Measurements from ENCODE around the gene GNAI3.

The GNAI3 gene

GRCh38 chr1:109546311-109547109 lies 1.9 kb upstream of the GNAI3 start:
- DNase-seq (peak; percentile 77), ATAC-seq (replicated peaks) (peak; percentile 48 to 57)
- Mint-ChIP-seq H3K9me3 (no peaks in the 10 kb centered on the region), H3K4me1 (peaks cover 15 to 39% of the 10 kb centered on the region in 2 donors), H3K27me3 (no peaks in the 10 kb centered on the region), H3K27ac (peak overlapping the region; percentile 85), H3K36me3 (peaks cover 3 to 4% of the 10 kb centered on the region in 2 donors), H3K4me3 (peak overlapping the region; percentile 65 to 97)

GRCh38 chr1:109547463-109548320 lies 723 bp upstream of the GNAI3 start:
- DNase-seq (no peak), ATAC-seq (replicated peaks) (peak; percentile 23 to 31)
- Mint-ChIP-seq H3K36me3 (peaks cover 3 to 4% of the 10 kb centered on the region in 2 donors), H3K27me3 (no peaks in the 10 kb centered on the region), H3K4me3 (peak overlapping the region; percentile 97 to 98), H3K9me3 (no peaks in the 10 kb centered on the region), H3K4me1 (peaks cover 18 to 39% of the 10 kb centered on the region in 2 donors), H3K27ac (peak overlapping the region; percentile 99)

- no peaks in the 10 kb centered on the region for H3K9me3 Mint-ChIP-seq
- no peak overlapping the region for H3K27ac Mint-ChIP-seq
- peaks cover 36 to 73% of the 10 kb centered on the region in 2 donors for H3K4me1 Mint-ChIP-seq
- H3K27me3 Mint-ChIP-seq: no peaks in the 10 kb centered on the region
- no peak overlapping the region for H3K4me3 Mint-ChIP-seq
- DNase-seq (no peak), ATAC-seq (replicated peaks) (no peak)
- peaks cover 15 to 16% of the 10 kb centered on the region in 2 donors for H3K36me3 Mint-ChIP-seq
Measured at GRCh38 chr1:109556563-109556962, 8.1 kb downstream of the GNAI3 start.

GRCh38 chr1:109557520-109557919 lies 9.1 kb downstream of the GNAI3 start:
- H3K4me3 Mint-ChIP-seq: no peak overlapping the region
- H3K27ac Mint-ChIP-seq: no peak overlapping the region
- no peaks in the 10 kb centered on the region for H3K9me3 Mint-ChIP-seq
- H3K36me3 Mint-ChIP-seq: peaks cover 15 to 16% of the 10 kb centered on the region in 2 donors
- no peak for ATAC-seq (replicated peaks)
- no peak for DNase-seq
- no peaks in the 10 kb centered on the region for H3K27me3 Mint-ChIP-seq
- peaks cover 36 to 83% of the 10 kb centered on the region in 2 donors for H3K4me1 Mint-ChIP-seq

- Mint-ChIP-seq H3K4me3 (no peak overlapping the region), H3K9me3 (no peaks in the 10 kb centered on the region), H3K4me1 (peaks cover 38 to 84% of the 10 kb centered on the region in 2 donors), H3K36me3 (peaks cover 6 to 15% of the 10 kb centered on the region in 2 donors), H3K27ac (no peak overlapping the region), H3K27me3 (no peaks in the 10 kb centered on the region)
- DNase-seq (no peak), ATAC-seq (replicated peaks) (no peak)
Measured at GRCh38 chr1:109559995-109560394, 11.6 kb downstream of the GNAI3 start.

- Mint-ChIP-seq H3K27ac (no peak overlapping the region), H3K4me1 (peaks cover 28 to 61% of the 10 kb centered on the region in 2 donors)
Measured at GRCh38 chr1:109564194-109564878, 15.9 kb downstream of the GNAI3 start.

GRCh38 chr1:109565241-109565640 lies 16.8 kb downstream of the GNAI3 start:
- Mint-ChIP-seq H3K27ac (no peak overlapping the region), H3K9me3 (no peaks in the 10 kb centered on the region), H3K4me1 (peaks cover 28 to 54% of the 10 kb centered on the region in 2 donors), H3K36me3 (peaks cover 5 to 7% of the 10 kb centered on the region in 2 donors), H3K4me3 (no peak overlapping the region), H3K27me3 (no peaks in the 10 kb centered on the region)
- DNase-seq (no peak), ATAC-seq (replicated peaks) (no peak)

More at GRCh38 chr1:109564194-109564878, 15.9 kb downstream of the GNAI3 start:
- Mint-ChIP-seq H3K9me3 (no peaks in the 10 kb centered on the region), H3K36me3 (peaks cover 5 to 7% of the 10 kb centered on the region in 2 donors), H3K4me3 (no peak overlapping the region), H3K27me3 (no peaks in the 10 kb centered on the region)
- no peak for ATAC-seq (replicated peaks)
- DNase-seq: no peak

- DNase-seq (no peak), ATAC-seq (replicated peaks) (no peak)
- Mint-ChIP-seq H3K4me3 (no peak overlapping the region), H3K9me3 (no peaks in the 10 kb centered on the region), H3K4me1 (peaks cover 22 to 36% of the 10 kb centered on the region in 2 donors), H3K27me3 (no peaks in the 10 kb centered on the region), H3K36me3 (peaks cover 5 to 7% of the 10 kb centered on the region in 2 donors), H3K27ac (peak overlapping the region; percentile 10)
Measured at GRCh38 chr1:109566982-109567381, 18.6 kb downstream of the GNAI3 start.

GRCh38 chr1:109567877-109568672 lies 19.7 kb downstream of the GNAI3 start:
- H3K36me3 Mint-ChIP-seq: peaks cover 5 to 7% of the 10 kb centered on the region in 2 donors
- no peaks in the 10 kb centered on the region for H3K9me3 Mint-ChIP-seq
- ATAC-seq (replicated peaks): no peak
- peak overlapping the region; percentile 9 for H3K27ac Mint-ChIP-seq
- H3K4me1 Mint-ChIP-seq: peaks cover 30 to 39% of the 10 kb centered on the region in 2 donors
- no peaks in the 10 kb centered on the region for H3K27me3 Mint-ChIP-seq
- H3K4me3 Mint-ChIP-seq: peak overlapping the region in 1 of 2 donors; percentile 23
- DNase-seq: no peak

GRCh38 chr1:109569323-109569722 lies 20.9 kb downstream of the GNAI3 start:
- Mint-ChIP-seq H3K9me3 (no peaks in the 10 kb centered on the region), H3K4me1 (peaks cover 26 to 37% of the 10 kb centered on the region in 2 donors), H3K4me3 (no peak overlapping the region), H3K27ac (no peak overlapping the region), H3K27me3 (no peaks in the 10 kb centered on the region), H3K36me3 (peaks cover 5 to 7% of the 10 kb centered on the region in 2 donors)
- DNase-seq (no peak), ATAC-seq (replicated peaks) (no peak)

GRCh38 chr1:109570414-109570813 lies 22.0 kb downstream of the GNAI3 start:
- Mint-ChIP-seq H3K9me3 (no peaks in the 10 kb centered on the region), H3K4me3 (no peak overlapping the region)

GRCh38 chr1:109573785-109574184 lies 25.4 kb downstream of the GNAI3 start:
- no peak for DNase-seq
- Mint-ChIP-seq H3K4me1 (peaks cover 10 to 31% of the 10 kb centered on the region in 2 donors), H3K27ac (peak overlapping the region; percentile 25), H3K4me3 (no peak overlapping the region), H3K9me3 (no peaks in the 10 kb centered on the region), H3K36me3 (peaks cover 8 to 24% of the 10 kb centered on the region in 2 donors), H3K27me3 (no peaks in the 10 kb centered on the region)
- ATAC-seq (replicated peaks): peak; percentile 57 to 67

More at GRCh38 chr1:109570414-109570813, 22.0 kb downstream of the GNAI3 start:
- H3K27me3 Mint-ChIP-seq: no peaks in the 10 kb centered on the region
- ATAC-seq (replicated peaks) (no peak), DNase-seq (no peak)
- no peak overlapping the region for H3K27ac Mint-ChIP-seq
- H3K4me1 Mint-ChIP-seq: peaks cover 24 to 28% of the 10 kb centered on the region in 2 donors
- peaks cover 2 to 8% of the 10 kb centered on the region in 2 donors for H3K36me3 Mint-ChIP-seq

GRCh38 chr1:109578947-109579443 lies 30.6 kb downstream of the GNAI3 start:
- H3K4me1 Mint-ChIP-seq: peaks cover 2 to 12% of the 10 kb centered on the region in 2 donors
- no peak for ATAC-seq (replicated peaks)
- H3K27ac Mint-ChIP-seq: no peak overlapping the region
- peaks cover 12 to 45% of the 10 kb centered on the region in 2 donors for H3K36me3 Mint-ChIP-seq
- DNase-seq: no peak
- H3K27me3 Mint-ChIP-seq: no peaks in the 10 kb centered on the region
- H3K4me3 Mint-ChIP-seq: no peak overlapping the region
- H3K9me3 Mint-ChIP-seq: no peaks in the 10 kb centered on the region

Measured in stimulated activated naive B cell treated with anti-CD40 and anti-IgM and Interleukin-4, amounts not matched to agents 10 μg/mL and 1 μg/mL and 100 μg/mL, for 72 hours (primary cell).